M059J (cell line): ENCODE results near the gene TEC. TPM values are rescaled to one million over a fixed set of nuclear protein-coding genes. Genes with fewer than 3 reads are reported as not detected.

Experiments used
- DNase-seq: peaks from one replicate; pipeline ENCODE4 v3.0.0-alpha.2; 2012; ENCODE audit warnings: low read depth
- total RNA-seq: library from RNA; depleted of rRNA; stranded (reverse); fragments of >200 nt; shearing (Covaris generic); gene quantifications from 2 replicates; pipeline ENCODE4 v1.2.3, GENCODE V29; 2014

The TEC gene
- total RNA-seq, 1 experiment from 2014 or later: 0.12 TPM

GRCh38 chr4:48126621-48127020 is 143.0 kb downstream of the TEC start:
- DNase-seq: no peak

DNA sequence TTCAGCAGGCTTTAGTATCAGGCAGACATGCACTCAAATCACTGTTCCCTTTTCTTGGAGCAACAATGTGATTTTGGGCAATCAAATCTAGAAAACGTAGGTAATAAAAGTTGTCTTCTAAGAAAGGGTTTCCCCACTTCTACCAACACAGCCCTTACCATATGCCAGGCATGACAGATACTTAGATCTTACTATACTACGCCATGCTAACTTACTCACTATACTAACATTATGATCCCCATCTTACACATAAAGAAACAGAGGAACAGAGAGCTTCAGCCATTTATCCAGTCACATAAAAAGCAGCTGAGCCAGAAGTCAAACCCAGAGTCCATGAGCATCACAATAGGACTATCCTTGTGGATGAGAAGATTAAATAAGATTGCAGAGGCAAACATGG is 144.8 kb downstream of the TEC start:
- no peak for DNase-seq

GRCh38 chr4:48122756-48123155 is 146.9 kb downstream of the TEC start:
- no peak for DNase-seq

GRCh38 chr4:48121180-48121579 is 148.5 kb downstream of the TEC start:
- no peak for DNase-seq

- DNase-seq: no peak
Observed at GRCh38 chr4:48120132-48120531, 149.5 kb downstream of the TEC start.

- no peak for DNase-seq
Observed at GRCh38 chr4:48119646-48120045, 150.0 kb downstream of the TEC start.

- no peak for DNase-seq
Observed at GRCh38 chr4:48118081-48118480, 151.6 kb downstream of the TEC start.

DNA sequence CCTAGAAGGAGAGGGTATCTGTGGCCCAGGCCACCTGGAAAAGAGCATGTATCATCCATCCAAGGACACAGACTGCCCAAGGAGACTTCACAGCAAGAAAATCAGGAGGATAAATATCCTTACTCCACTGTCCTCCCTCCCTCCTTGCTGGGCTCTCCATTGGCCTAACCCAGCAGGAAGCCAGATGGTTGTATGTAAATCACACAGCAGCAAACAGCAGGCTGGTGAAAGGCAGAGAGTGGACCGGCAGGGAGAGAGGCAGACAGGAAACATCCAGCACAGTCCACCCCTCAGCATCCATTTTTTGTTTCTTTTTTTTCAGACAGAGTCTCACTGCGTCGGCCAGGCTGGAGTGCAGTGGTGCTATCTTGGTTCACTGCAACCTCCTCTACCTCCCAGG is 153.1 kb downstream of the TEC start:
- DNase-seq: no peak

GRCh38 chr4:48114412-48114811 is 155.2 kb downstream of the TEC start:
- DNase-seq: no peak

DNA sequence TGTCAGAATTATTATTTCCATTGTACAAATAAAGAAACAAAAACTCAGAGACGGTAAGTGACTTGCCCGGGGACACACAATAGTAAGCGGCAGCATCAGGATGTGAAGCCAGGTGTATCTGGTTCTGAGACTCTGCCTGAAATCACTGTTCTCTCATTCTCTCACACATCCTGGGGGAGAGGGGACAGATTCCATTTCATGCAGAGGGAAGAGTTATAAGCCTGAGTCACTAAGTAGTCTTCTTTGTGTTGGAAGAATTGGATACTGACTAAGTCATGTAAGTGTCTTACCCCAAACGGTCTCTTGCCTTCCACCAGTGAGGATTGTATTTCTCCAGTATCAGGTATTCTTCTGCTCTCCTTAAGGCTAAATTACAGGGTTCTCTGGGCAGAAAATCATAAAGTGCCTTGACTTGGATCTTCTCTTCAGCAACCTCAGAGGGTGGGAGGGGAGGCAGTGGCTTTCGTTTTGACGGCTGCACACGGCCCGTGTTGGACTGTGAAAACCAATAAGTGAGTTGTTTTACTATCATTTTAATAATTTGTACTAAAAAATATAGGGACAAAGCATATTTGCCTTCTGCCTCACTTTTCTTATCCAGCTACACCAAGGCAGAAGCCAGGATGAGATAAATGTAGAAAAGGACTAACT is 157.5 kb downstream of the TEC start:
- peak; percentile 78 for DNase-seq

GRCh38 chr4:48110452-48110978 is 159.1 kb downstream of the TEC start:
- DNase-seq: peak; percentile 25

GRCh38 chr4:48109413-48110263 is 160.0 kb downstream of the TEC start:
- DNase-seq: peak; percentile 66

DNA sequence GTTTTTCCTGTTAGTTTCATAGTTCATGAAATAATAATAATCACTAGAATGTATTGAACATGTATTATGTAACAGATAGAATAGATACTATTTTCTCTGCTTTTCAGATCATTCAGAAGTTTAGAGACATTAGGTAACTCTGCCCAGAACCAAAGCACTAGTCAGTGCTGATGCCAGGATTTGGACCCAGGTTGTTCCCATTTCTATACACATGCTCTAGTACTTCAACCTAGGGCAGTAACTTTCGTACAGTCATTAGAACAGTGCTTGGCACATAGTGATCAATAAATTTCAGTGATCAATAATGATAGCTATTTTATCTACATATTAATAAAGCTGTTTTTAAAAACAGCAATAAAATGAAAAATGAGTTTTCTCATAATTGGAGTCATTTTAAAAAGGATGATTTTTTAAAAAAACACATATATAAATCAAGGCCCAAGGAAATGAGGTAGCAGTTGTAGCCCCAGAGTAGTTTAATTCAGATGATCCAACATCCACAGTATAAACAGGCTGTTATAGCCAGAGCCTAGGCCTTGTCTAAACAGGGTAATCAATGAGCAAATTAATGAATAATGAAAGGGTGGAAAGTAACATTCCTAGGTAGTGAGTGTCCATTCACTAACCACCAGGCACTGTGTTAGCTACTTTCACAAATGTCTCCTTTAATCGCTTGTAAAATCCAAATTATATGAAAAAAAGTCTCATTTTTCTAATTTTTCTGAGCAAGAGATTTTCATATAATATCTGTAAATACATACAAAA is 161.1 kb downstream of the TEC start:
- DNase-seq: no peak

DNA sequence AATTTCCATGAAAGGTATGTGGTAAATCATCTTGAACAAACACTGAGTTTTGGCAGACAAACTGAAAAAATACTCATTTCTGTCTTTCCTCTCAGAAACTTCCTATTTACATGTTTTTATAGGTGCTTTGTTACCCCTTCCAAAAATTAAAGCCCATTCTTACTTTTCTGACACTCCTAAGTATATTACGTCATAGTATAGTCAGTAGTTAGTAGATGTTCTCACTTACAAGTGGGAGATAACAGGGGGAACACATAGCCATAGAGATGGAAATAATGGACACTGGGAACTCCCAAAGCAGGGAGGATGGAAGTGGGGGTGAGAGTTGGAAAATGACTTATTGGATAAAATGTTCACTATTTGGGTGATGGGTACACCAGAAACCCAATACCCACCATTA is 164.4 kb downstream of the TEC start:
- DNase-seq: no peak

- DNase-seq: no peak
Observed at GRCh38 chr4:48103483-48104139, 166.0 kb downstream of the TEC start.

GRCh38 chr4:48102303-48102702 is 167.3 kb downstream of the TEC start:
- DNase-seq: no peak

DNA sequence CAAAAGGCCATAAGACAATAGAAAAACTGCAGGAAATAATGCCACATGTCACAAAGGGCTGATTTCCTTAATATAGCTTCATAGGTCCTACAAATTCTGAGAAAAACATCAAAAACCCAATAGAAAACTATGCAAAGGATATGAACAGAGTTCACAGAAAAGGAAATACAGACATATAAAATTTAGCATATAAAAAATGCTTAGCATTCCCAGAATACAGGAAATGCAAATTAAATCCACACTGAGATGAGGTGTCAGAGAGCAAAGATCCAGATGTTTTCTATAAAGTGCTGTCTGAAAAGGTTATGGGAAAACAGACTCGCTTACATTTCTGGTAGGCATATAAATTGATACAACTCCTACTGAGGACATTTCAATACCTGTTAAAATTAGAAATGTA is 169.4 kb downstream of the TEC start:
- no peak for DNase-seq

DNA sequence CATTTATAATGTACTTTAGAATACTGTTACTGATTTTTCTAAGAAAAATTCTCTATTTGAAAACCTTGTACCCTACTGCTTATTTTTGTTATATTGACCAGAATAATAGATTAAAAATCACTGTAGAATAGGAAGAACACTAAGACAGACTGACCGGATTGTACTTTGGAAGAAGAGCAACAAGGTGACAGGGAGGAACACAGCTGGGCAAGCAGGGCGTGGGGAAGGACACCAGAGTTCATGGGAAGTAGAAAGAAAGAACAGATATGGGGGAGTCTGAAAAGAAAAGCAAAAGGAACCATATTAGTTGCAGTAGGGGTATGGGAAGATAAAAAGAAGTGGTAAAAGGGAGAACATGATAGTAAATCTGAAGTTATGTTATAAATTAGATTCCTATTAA is 174.2 kb downstream of the TEC start:
- DNase-seq: no peak

- DNase-seq: peak; percentile 86
Observed at GRCh38 chr4:48093991-48094416, 175.6 kb downstream of the TEC start.

DNA sequence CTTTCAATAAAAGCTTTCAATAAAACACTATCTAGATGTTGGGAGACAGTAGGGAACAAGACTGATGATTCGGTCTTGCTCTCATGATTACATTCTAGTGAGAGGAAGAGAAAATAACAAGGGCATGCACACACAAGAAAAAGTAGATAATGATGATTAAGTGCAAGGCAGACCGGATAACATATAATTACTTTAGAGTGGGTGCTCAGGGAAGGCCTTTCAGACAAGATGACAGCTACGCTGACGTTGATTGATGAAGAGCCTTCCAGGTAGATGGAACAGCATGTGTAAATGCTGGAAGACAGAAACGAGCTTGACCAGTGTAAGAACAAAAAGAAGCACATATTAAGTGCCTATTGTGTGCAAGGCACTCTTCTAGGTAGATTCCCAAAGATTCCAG is 179.0 kb downstream of the TEC start:
- DNase-seq: no peak

GRCh38 chr4:48085821-48086589 is 183.6 kb downstream of the TEC start:
- DNase-seq: no peak
